ENCODE data around the gene LIN28A.
"Not testable (repeated sequence)": the region's sequence is repeated elsewhere in the genome, so short reads cannot be mapped to it uniquely, and the experiment has no call there.

LIN28A gene, protein sequence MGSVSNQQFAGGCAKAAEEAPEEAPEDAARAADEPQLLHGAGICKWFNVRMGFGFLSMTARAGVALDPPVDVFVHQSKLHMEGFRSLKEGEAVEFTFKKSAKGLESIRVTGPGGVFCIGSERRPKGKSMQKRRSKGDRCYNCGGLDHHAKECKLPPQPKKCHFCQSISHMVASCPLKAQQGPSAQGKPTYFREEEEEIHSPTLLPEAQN

DNA sequence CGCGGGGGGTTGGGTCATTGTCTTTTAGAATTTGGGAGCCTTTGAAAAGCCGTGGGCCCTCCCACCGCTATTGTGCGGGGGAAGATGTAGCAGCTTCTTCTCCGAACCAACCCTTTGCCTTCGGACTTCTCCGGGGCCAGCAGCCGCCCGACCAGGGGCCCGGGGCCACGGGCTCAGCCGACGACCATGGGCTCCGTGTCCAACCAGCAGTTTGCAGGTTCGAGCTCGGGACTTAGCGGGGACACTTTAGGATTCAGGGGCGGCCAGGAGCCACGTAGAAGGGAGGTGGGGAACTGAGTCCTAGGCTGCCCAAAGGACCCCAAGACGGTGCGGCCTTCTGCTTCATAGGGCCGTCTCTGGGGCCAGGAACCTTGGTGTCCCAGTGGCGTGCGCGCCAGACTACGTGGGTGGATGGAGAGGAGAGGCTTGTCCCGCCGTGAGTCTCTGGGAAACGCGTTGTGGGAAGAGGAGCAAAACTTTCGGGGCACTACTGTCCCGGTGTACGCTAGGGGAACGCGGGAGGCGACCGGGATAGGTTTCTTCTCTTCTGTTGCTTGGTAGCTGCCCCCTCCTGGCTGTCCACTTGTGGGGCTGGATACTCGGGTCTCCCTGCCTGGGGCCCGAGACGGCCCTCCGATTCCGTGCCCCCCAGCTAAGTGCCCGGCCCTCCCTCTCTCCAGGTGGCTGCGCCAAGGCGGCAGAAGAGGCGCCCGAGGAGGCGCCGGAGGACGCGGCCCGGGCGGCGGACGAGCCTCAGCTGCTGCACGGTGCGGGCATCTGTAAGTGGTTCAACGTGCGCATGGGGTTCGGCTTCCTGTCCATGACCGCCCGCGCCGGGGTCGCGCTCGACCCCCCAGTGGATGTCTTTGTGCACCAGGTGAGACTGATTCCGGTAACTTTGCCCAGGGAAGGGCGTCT lies at the start of gene LIN28A:
Gene LIN28A, plus strand, starts transcription at position 112 of the 918 bp plus-strand sequence. Its CDS starts 75 bp downstream, at position 187.
- DNase-seq (ENCODE audit: low spot score) = no peak

DNA sequence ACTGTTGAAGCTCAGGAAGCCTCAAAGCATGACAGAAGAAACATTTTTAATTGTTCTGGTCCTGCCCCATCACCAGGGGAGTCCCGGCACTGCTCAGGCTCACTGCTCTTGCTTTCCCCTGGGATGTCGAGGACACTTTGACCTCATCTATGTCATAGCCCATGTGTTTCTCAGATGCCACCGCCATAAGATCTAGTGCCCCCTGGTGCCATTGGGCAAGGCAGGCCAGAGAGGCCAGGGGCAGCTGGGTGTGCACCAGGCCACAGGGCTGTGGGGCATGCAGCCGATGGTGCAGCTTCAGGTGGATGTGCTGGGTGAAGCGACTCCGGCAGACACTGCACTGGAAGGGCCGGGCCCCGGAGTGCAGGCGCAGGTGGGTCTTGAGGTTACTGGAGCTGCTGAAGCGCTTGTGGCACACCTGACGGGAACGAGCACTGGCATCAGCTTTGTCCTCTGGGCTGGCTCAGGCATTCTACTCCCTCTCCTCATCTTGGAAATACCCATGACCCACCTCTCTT lies 49.0 kb upstream of the LIN28A start:
- no peak for DNase-seq (ENCODE audit: low spot score)

DNA sequence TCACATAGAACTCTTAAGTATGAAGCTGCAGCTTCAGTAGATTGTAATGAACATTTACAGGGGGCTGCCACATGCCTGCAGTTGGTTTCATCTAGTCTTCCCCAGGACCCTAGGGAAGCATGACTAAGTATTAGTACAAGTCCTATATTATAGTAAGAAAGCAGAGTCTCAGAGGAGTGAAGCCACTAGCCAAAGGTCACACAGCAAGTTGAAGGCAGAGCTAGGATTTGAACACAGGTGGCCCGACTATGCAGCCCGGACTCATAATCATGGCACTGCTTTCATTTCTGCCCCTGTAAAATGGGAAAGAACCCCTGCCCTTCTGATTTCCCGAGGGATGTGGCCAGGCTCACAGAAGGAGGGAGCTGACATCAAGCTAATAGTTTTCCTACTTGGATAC lies 48.3 kb upstream of the LIN28A start:
- DNase-seq (ENCODE audit: low spot score) = no peak

DNA sequence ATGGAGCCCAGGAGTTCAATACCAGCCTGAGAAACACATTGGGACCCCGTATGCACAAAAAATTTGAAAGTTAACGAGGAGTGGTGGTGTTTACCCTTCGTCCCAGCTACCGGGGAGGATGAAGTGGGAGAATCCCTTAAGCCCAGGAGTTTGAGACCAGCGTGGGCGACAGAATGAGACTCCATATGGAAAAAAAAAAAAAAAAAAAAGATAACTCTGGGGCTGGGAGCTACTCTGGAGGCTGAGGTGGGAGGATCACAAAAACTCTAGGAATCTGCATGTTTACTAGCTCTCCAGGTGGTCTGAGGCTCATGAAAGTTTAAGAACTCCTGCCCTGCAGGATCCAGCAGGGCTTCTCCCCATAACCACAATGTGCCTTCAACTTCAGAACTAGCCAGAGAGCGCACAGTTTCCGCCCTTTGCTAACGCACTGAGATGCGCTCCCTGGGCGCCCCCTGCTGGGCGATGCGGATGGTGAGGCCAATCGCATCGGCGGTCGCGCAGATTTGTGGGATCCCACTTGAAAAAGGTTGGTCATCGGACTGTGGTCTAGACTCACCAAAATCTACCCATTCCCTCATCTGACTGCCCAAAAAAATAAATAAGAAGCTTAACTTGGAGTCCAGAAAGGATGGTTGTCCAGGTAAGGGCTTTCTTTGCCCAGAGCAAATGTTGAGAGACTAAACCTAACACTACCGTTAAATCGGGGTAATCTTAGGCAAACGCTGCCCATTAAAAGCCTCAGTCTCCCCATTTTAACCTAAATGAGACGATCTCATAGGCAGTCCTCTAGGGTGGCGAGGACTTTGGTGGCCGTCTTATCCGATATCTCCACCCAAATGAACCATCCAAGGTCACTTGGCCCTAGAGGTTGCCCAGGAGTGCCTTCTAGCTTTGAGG lies 46.8 kb upstream of the LIN28A start:
- peak; percentile 59 for DNase-seq (ENCODE audit: low spot score)

DNA sequence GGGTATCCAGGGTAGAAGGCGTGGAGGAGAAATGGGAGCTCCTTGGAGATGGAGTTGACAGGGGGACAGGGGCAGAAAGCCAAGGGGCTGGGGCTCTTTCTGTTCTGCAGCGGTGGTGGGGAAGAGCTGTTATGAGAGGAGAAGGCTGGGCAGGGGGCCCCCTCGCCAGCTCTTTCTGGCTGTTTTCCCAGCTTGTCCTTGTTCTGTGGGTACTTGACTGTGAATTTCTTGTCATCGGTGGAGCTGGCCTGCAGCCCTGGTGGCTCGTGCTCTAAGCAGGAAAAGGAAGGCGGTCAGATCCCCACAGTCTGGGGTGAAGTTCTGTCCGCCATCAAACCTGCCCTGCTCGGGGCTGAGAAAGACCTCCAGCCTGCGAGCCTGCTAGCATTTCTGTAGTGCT lies 45.7 kb upstream of the LIN28A start:
- DNase-seq (ENCODE audit: low spot score) = no peak

DNA sequence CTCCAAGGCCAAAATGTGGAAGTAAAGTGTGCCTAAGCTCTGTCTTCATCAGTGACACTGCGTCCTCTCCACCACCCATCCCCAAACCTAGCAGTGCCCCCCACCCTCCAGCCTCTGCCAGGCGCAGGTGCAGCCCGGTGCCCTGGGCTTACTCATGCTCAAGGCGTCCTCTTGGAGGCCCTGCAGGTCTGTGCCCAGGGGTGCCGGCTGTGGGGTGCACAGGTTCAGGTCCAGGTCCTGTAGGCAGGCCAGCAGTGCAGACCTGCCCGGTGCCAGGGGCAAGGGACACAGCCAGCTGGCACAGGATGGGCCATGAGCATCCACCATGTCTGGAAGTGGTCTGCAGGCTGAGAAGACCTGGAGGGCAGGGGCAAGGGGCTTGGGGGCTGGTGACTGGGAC lies 43.2 kb upstream of the LIN28A start:
- DNase-seq (ENCODE audit: low spot score) = no peak

DNA sequence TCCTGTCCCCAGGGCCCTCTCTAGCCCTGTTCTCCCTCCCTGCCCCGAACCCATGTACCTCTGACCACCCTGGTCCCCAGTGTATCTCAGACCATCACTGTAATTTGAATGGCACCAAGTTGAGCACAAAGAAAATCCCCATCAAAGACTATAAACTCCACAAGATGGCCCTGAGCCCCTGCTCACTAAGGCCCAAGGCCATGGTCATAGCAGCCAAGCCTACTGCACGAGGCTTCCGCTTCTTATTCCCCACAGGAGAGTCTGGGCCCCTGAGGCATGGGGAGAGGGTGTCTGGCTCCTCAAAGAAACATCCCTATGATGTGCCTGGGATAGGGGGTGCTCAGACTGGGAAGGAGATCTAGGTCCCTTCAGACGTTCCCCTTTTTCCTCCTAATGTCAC lies 42.6 kb upstream of the LIN28A start:
- DNase-seq (ENCODE audit: low spot score) = no peak

DNA sequence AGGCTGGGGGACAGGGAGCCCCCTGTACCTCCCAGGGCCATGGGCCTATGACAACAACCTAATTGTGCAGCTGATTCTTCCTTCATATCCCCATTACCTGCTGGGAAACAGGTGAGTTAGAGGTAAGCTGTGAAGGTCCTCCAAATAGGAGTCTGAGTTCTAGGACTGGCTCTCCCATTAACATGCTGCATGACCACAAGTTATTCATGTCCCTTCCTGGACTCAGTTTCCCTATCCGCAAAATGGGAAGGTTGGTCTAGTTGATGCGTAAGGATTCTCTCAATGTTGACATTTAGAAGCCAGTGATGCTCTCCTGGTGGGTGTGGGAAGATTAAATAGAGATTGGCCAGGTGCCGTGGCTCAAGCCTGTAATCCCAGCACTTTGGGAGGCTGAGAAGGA lies 42.1 kb upstream of the LIN28A start:
- DNase-seq (ENCODE audit: low spot score) = no peak

DNA sequence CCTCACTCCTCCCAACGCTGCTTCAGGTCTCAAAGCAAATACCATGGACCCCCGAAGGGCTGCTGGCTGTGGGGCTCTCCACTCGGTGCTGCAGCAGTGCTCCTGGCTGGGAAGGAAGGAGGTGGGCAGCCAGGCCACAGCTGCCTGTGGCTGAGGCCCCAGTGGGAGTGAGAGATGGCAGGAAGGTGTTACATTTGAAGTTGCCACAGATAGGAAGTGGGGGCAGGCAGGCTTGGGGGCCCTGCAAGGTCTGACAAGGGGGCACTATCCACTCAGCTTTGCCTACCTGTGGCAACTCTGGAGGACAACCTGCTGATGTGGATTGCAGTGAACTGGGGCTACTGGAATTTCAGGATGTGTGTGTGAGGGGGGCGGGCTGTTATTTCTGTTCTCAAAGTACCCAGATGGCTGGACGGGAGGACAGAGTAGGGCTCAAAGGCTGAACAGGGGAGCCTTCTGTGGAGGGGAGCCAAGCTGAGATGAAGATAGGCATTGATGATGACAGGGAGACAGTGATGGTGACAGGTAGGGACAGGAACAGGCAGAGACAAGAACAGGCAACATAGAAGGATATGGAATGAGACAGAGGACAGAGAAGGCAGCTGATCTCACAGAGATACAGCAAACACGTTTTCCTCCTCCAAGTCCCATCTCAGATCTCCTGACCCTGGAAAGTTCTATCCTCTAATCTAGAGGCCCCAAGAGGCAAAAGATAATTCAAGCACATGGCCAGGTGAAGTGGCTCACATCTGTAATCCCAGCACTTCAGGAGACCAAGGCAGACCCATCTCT lies 39.8 kb upstream of the LIN28A start:
- no peak for DNase-seq (ENCODE audit: low spot score)

DNA sequence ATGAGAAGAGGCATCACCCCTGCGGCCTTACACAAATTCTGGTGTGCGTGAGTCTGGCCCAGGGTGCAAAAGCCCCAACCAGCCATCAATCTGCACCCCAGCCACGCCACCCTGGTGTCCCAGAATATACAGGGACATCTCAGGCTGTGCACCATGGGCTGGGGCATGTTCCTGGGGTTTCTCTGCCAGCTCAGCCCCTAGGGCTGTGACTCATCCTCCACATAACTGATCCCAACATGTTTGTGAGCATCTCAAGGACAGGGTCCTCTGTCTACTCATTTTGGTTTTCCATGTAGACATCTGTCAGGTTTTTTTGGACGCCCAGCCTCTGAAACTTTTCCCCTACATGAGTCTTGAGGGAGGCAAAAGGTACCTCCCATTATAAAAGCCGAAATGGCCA lies 38.6 kb upstream of the LIN28A start:
- no peak for DNase-seq (ENCODE audit: low spot score)

DNA sequence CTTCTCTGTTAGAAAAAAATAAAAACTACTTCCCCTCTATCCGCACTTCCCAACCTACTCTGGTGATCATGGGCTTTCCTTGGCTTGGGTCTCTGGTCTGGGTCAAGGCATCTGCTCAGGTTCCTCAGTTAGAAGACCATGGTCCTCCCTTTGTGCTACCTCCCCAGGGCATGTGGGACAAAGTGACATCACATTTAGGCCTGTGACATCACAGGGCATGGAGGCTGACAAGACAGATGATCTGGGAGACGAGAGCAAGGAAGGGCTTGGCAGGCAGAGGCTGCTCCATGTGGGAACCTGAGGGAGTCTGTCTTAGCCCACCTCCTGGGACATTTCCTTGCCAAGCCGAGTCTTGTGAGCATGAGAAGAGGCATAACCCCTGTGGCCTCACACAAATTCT lies 38.0 kb upstream of the LIN28A start, which contains the start of gene ZNF683:
Gene ZNF683, minus strand, starts transcription at position 140 of the 400 bp plus-strand sequence. CDS start 4,179 bp downstream, outside the sequence.
- DNase-seq (ENCODE audit: low spot score) = not testable (repeated sequence)

DNA sequence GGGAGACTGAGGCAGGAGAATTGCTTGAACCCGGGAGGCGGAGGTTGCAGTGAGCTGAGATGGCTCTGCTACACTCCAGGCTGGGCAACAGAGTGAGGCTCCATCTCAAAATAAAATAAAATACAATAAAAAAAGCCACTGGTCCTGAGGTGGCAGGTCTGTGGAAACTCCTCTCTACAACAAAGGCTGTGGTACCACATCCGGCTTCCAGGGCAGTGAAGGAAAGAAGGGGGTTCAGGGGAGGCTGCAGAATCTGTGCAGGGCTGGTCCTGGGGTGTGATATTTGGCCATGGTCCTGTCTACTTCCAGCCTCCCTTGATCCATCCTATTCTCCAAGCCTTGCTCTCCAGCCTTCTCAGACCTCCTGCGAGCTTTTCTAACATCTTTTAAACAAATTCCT lies 37.3 kb upstream of the LIN28A start:
- no peak for DNase-seq (ENCODE audit: low spot score)

DNA sequence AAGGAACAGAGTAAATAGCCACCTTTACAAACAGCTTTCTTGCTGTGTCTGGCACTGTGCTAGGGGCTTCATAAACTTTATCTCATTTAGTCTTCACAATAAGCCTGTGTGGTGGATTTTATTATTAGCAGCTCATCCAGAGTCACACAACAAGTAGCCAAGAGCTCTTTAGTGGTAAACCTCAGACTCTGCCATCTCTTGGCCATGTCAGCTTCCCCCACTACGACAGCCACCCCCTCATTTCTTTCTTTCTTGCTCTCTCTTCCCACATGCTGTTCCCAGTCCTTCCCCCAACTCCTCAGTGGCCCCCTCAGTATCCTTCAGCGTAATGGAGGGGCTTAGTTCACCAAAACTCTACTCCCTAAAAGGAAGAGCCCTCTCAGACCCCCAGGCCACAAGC lies 36.8 kb upstream of the LIN28A start:
- DNase-seq (ENCODE audit: low spot score) = no peak

DNA sequence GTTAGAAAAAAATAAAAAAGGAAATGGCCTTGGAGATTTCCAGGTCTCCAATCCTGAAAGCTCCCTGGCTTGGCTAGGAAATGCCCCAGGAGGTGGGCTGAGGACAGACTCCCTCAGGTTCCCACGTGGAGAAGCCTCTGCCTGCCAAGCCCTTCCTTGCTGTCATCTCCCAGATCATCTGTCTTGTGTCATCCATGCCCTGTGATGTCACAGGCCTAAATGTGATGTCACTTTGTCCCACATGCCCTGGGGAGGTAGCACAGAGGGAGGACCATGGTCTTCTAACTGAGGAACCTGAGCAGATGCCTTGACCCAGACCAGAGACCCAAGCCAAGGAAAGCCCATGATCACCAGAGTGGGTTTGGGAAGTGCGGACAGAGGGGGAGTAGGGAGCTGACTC lies 36.3 kb upstream of the LIN28A start:
- DNase-seq (ENCODE audit: low spot score) = not testable (repeated sequence)

DNA sequence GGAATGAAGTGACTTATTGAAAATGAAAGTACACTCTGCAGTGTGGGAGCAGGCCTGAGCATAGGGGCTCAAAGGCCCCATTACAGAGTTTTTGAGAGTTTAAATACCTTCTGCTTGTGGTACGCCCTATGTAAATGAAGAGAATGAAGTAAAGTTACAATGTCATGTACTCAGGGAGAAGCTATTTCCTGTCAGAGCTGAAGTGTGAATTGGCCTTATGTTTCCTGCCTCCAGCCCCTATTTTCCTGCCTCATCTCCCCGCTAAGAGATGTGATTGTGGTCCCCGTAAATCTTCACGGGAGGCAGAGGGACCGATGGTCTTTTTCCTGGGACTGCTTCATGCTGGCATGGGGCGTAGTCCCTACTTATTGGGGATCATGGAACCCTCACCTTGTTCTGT lies 35.5 kb upstream of the LIN28A start:
- no peak for DNase-seq (ENCODE audit: low spot score)

DNA sequence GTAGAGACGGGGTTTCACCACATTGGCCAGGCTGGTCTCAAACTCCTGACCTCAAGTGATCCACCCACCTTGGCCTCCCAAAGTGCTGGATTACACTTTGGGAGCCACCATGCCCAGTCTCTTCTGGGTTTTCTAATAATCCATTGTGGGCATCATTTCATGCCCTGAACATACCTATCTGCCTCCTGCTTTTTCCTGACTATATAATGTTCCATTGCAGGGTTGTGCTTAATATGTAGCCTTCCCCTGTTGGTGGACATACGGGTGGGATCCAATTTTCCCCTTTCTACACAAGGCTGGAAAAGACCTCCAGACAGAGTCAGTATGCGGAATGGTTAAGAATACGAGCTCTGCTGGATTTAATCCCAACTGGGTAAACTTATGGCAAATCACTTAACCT lies 34.6 kb upstream of the LIN28A start:
- DNase-seq (ENCODE audit: low spot score) = no peak

DNA sequence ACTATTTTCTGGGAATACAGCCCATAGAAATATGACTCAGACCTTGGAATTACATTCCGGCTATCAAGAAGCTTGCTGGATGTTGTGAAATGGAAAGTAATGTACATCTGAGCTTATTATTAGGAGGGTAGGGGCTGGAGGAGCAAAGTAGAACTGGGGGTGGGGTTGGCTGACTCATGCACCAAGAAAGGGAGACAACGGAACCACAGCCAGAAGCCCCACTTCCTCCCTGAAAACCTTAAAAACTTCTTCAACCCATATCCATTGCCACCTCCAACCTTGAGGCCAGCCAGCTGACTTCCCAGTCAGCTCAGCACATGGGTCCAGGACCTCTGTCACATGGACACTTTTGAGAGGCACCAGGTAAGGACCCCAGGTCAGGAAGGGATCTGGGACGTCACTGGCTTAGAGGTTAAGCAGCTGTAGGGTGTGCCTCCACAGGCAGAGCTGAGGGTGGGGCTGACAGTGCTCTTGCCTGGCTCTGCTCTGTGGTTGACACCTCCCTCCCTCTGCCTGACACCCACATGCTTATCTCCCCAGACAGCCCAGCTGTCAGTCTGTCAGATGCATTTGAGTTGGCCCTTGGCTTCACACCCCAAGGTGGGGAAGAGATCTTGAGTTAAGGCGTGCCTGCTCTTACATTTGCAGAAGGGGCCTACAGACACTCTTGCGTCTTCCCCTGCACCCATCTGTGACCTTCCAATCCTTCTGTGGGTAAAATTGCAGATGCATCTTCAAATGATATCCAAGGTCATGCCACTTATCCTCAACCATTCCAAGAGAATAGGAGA lies 32.3 kb upstream of the LIN28A start:
- DNase-seq (ENCODE audit: low spot score) = peak; percentile 34

DNA sequence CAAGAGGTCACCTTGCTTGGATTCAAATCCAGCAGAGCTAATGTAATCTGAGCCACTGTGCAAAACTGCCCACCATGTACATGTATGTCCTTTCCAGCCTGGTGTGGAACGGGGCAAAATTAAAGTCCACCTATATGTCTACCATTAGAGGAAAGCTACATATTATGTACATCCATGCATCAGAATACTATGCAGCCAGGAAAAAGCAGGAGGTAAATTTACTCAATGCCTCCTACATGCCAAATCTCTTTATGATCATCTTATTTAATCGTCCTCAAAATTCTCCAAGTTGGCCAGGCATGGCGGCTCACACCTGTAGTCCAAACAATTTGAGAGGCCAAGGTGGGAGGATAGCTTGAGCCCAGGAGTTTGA lies 31.8 kb upstream of the LIN28A start:
- no peak for DNase-seq (ENCODE audit: low spot score)

DNA sequence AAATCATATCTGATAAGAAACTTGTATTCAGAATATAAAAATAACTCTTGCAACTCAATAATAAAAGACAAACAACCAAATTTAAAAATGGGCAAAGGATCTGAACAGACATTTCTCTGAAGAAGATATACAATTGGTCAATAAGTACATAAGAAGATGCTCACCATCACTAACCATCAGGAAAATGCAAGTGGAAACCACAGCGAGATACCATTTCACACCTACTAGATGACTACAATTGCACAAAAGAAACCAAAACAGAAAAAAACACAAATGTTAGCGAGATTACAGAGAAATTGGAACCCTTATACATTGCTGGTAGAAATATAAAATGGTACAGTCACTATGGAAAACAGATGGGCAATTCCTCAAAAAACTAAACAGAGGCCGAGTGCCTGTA lies 26.5 kb upstream of the LIN28A start:
- no peak for DNase-seq (ENCODE audit: low spot score)

DNA sequence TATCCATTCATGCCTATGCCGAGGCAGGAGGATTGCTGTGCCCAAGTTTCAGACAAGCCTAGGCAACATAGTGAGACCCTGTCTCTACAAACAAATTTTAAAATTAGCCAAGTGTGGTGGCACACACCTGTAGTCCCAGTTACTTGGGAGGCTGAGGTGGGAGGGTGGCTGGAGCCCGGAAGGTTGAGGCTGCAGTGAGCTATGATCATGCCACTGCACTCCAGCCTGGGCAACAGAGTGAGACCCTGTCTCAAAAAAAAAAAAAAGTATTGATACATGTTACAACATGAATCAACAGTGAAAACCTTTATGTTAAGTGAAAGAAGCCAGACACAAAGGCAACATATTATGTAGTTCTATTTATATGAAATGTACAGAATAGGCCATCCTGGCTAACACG lies 25.6 kb upstream of the LIN28A start:
- DNase-seq (ENCODE audit: low spot score) = not testable (repeated sequence)

DNA sequence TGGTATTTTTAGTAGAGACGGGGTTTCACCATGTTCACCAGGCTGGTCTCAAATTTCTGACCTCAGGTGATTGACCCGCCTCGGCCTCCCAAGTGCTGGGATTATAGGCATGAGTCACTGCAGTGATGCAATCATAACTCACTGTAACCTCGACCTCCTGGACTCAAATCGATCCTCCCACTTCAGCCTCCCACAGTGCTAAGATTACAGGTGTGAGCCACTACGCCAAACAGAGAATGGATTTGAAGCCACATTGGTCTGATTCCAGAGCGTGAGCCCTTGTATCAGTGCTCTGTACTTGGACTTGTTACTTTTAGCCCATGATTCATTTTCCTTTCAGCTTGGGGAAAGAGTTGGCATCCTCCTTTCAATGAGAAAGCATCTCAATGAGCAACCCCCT lies 23.2 kb upstream of the LIN28A start:
- DNase-seq (ENCODE audit: low spot score) = no peak

Measured in kidney capillary endothelial cell (primary cell).